Activated CD8-positive, alpha-beta T cell treated with anti-CD3 and anti-CD28 coated beads for 36 hours (primary cell): ENCODE data around the gene SOS2. TPM values are rescaled to one million over a fixed set of nuclear protein-coding genes. Genes with fewer than 3 reads are reported as not detected.

ENCODE experiments used
- ATAC-seq: fragments of 200-7000 bp; cut with Tn5 transposase; one replicate; pipeline ENCODE4 v1.10.0; 2021; ENCODE audit warnings: mild to moderate bottlenecking, moderate library complexity
- CTCF ChIA-PET: fragments of 350-600 bp; sonication (Branson Sonifier 250); formaldehyde crosslinking; loops from one replicate; lab custom pipeline; 2021; ENCODE audit warnings: antibody characterized with exemption; lab: Charles Lee
- POLR2A ChIA-PET: fragments of 350-600 bp; sonication (Branson Sonifier 250); formaldehyde crosslinking; loops from one replicate; lab custom pipeline; 2021; ENCODE audit warnings: antibody characterized with exemption; lab: Charles Lee
- DNase-seq: peaks from one replicate; pipeline ENCODE4 v3.0.0-alpha.2; 2020
- H3K27ac Mint-ChIP-seq: one replicate; pipeline ENCODE4 v1.8.0; 2021; ENCODE audit warnings: mild to moderate bottlenecking, mixed read lengths
- H3K27me3 Mint-ChIP-seq: one replicate; pipeline ENCODE4 v1.8.0; 2021; ENCODE audit warnings: mixed read lengths
- H3K36me3 Mint-ChIP-seq: one replicate; pipeline ENCODE4 v1.8.0; 2021; ENCODE audit warnings: low read depth, mixed read lengths
- H3K4me1 Mint-ChIP-seq: one replicate; pipeline ENCODE4 v1.8.0; 2021; ENCODE audit warnings: low read depth, mixed read lengths
- H3K4me3 Mint-ChIP-seq: one replicate; pipeline ENCODE4 v1.8.0; 2021; ENCODE audit warnings: mild to moderate bottlenecking, moderate library complexity, mixed read lengths
- H3K9me3 Mint-ChIP-seq: one replicate; pipeline ENCODE4 v1.8.0; 2021; ENCODE audit warnings: mixed read lengths
- intact Hi-C: fragments of 100-400 bp; cut with micrococcal nuclease; formaldehyde crosslinking; loops from one replicate; pipeline ENCODE4 v1.10.0; 2022
- total RNA-seq, 2 experiments: library from RNA; stranded (reverse); gene quantifications; one replicate each; pipeline ENCODE4 v1.2.3, GENCODE V29; 2021
- TF ChIP-seq, protein P1 (sequence below): fragments of 200-600 bp; IDR thresholded peaks from one replicate; pipeline ENCODE4 v1.8.0; 2022; ENCODE audit warnings: antibody characterized with exemption, mild to moderate bottlenecking

SOS2 gene
- total RNA-seq, 2 experiments from 2014 or later, result 14.7 to 16.4 TPM

DNA sequence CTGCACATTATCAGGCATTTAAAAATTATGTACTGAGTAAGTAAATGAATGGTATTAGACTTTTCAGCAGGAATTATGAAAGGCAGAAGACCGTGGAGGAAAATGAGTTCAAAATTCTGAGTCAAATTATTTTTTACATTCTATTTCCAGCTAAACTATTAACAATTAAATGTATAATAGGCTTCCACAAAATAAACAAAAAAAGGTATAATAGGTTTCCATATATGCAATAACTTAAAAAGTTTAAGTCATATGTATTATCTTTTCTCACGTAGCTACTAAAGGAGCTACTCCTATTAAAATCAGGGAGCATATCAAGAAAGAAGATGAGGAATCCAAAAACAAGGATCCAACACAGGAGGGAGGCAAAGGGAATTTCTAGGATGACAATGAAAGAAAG lies 103.6 kb downstream of the SOS2 start:
- H3K27ac Mint-ChIP-seq, result no peak overlapping the region
- no peak for DNase-seq
- no peaks in the 10 kb centered on the region for H3K27me3 Mint-ChIP-seq
- H3K9me3 Mint-ChIP-seq, result peaks cover 2% of the 10 kb centered on the region
- ChIA-PET CTCF (interaction anchor here (1.1 kb wide), 1 partner anchor 13 kb away, joined by 3 read pairs; no protein-coding TSS in a partner anchor), POLR2A (interaction anchor here (0.6 to 0.7 kb wide), 3 partner anchors 18 to 320 kb away, joined by 3 read pairs; no protein-coding TSS in a partner anchor)
- intact Hi-C loops, result no loop called here
- H3K4me3 Mint-ChIP-seq, result no peak overlapping the region
- TF ChIP-seq, protein P1, sequence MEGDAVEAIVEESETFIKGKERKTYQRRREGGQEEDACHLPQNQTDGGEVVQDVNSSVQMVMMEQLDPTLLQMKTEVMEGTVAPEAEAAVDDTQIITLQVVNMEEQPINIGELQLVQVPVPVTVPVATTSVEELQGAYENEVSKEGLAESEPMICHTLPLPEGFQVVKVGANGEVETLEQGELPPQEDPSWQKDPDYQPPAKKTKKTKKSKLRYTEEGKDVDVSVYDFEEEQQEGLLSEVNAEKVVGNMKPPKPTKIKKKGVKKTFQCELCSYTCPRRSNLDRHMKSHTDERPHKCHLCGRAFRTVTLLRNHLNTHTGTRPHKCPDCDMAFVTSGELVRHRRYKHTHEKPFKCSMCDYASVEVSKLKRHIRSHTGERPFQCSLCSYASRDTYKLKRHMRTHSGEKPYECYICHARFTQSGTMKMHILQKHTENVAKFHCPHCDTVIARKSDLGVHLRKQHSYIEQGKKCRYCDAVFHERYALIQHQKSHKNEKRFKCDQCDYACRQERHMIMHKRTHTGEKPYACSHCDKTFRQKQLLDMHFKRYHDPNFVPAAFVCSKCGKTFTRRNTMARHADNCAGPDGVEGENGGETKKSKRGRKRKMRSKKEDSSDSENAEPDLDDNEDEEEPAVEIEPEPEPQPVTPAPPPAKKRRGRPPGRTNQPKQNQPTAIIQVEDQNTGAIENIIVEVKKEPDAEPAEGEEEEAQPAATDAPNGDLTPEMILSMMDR, result no peak
- no peaks in the 10 kb centered on the region for H3K4me1 Mint-ChIP-seq
- ATAC-seq, result no peak
- peaks cover 12% of the 10 kb centered on the region for H3K36me3 Mint-ChIP-seq

DNA sequence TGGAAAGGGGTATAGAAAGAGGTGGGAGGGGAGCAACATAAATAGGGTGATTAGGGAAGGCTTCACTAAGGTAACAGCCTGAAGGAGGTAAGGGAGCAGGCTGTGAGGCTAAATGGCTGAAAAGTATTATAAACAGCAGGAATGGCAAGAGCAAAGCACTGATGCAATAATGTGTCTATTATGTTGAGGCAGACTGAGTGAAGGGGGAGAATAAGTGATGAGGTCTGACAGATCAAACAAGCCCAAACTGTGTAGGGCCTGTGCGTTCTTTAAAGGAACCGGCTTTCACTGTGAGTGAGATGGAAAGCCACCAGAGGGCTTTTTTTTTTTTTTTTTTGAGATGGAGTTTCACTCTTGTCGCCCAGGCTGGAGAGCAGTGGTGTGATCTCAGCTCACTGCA lies 108.3 kb downstream of the SOS2 start:
- peaks cover 10% of the 10 kb centered on the region for H3K36me3 Mint-ChIP-seq
- TF ChIP-seq, protein P1, result no peak
- H3K27ac Mint-ChIP-seq, result no peak overlapping the region
- no peaks in the 10 kb centered on the region for H3K27me3 Mint-ChIP-seq
- no peak overlapping the region for H3K4me3 Mint-ChIP-seq
- intact Hi-C loops, result no loop called here
- DNase-seq, result no peak
- ATAC-seq, result no peak
- no peaks in the 10 kb centered on the region for H3K9me3 Mint-ChIP-seq
- POLR2A ChIA-PET, result no interaction called here
- CTCF ChIA-PET, result interaction anchor here (2.0 to 2.6 kb wide), 2 partner anchors 257 to 261 kb away, joined by 5 to 7 read pairs; no protein-coding TSS in a partner anchor
- no peaks in the 10 kb centered on the region for H3K4me1 Mint-ChIP-seq

DNA sequence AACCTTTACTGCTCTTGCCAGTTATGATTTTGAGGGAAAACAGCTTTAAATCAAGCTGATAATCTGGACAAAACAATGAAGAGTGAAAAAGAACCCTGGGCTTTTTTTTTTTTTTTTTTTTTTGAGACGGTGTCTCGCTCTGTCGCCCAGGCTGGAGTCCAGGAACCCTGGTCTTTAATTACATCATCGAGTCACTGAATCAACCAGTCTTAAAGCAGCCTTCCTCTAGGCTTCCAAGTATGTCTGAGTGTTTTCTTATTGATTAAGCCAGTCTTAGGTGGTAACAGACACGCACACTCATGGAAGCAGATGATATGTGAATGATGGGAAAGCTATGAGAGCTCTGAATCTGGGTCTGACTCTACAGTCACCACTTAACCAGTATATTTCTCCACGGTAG lies 109.1 kb downstream of the SOS2 start:
- no peak for DNase-seq
- Mint-ChIP-seq H3K4me1 (no peaks in the 10 kb centered on the region), H3K9me3 (no peaks in the 10 kb centered on the region), H3K4me3 (no peak overlapping the region), H3K27ac (no peak overlapping the region), H3K36me3 (peaks cover 10% of the 10 kb centered on the region), H3K27me3 (no peaks in the 10 kb centered on the region)
- intact Hi-C loops, result no loop called here
- no peak for ATAC-seq
- TF ChIP-seq, protein P1, result no peak
- ChIA-PET CTCF (interaction anchor here (1.2 to 2.6 kb wide), 3 partner anchors 137 to 260 kb away, joined by 3 to 7 read pairs (median 5); no protein-coding TSS in a partner anchor), POLR2A (no interaction called here)

DNA sequence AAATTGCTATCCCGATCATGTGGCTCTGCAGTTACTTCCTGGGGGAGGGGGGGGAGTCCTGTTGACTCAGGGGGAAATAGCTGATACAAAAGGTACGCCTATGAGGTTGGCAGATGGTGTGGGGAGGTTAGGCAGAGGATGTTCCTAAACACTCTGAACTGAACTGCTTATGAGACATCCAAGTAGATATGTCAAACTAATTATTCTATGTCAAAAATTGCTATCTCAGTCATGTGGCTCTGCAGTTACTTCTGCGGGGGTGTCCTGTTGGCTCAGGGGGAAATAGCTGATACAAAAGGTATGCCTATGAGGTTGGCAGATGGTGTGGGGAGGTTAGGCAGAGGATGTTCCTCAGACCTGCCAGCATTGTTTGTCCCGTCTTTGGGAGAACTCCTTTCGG lies 109.9 kb downstream of the SOS2 start:
- CTCF ChIA-PET, result interaction anchor here (1.2 to 2.6 kb wide), 2 partner anchors 138 to 259 kb away, joined by 3 to 7 read pairs; no protein-coding TSS in a partner anchor
- Mint-ChIP-seq H3K9me3 (no peaks in the 10 kb centered on the region), H3K27me3 (no peaks in the 10 kb centered on the region), H3K36me3 (peaks cover 10% of the 10 kb centered on the region), H3K27ac (no peak overlapping the region), H3K4me3 (no peak overlapping the region), H3K4me1 (peaks cover 6% of the 10 kb centered on the region)
- POLR2A ChIA-PET, result no interaction called here
- ATAC-seq (no peak), DNase-seq (no peak)
- intact Hi-C loops, result no loop called here
- TF ChIP-seq, protein P1, result no peak

DNA sequence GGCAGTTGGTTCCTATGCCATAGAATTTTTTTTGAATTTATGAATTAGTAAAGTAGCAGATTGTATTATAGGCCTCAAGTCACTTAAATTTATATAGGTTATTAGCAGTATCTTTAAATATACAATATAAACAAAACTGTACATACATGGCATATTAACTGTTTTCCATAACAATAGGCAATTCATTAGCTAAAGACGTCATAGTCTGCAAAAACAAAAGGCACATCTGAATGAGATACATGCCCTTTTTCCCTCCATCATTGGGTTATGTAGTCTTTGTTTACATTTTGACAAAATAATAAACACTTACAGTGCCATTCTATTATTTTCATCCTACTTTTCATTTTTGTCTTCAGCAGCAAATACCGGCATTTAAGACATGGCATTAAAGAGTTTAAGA lies 113.9 kb downstream of the SOS2 start:
- intact Hi-C loops, result loop anchor here (10.0 kb wide), 1 partner anchor 493 kb away; the partner anchor contains the start of genes MGAT2 and RPL36AL
- Mint-ChIP-seq H3K4me1 (peaks cover 29% of the 10 kb centered on the region), H3K4me3 (no peak overlapping the region), H3K27me3 (no peaks in the 10 kb centered on the region), H3K27ac (no peak overlapping the region), H3K9me3 (no peaks in the 10 kb centered on the region), H3K36me3 (peaks cover 32% of the 10 kb centered on the region)
- ATAC-seq, result no peak
- CTCF ChIA-PET, result interaction anchor here (1.0 to 2.4 kb wide), 3 partner anchors 13 to 265 kb away, joined by 3 to 19 read pairs (median 8); partner anchors contain the start of gene NEMF
- TF ChIP-seq, protein P1, result no peak
- no peak for DNase-seq
- POLR2A ChIA-PET, result interaction anchor here (1.0 to 4.1 kb wide), 4 partner anchors 8 to 56 kb away, joined by 3 to 13 read pairs (median 6); no protein-coding TSS in a partner anchor
